ENCODE results near the gene AAMP. TPM values are rescaled to one million over a fixed set of nuclear protein-coding genes. Genes with fewer than 3 reads are reported as not detected.

The AAMP gene
- total and polyA plus RNA-seq, 4 donors, result 63.6 to 116 (median 74.6) TPM

DNA sequence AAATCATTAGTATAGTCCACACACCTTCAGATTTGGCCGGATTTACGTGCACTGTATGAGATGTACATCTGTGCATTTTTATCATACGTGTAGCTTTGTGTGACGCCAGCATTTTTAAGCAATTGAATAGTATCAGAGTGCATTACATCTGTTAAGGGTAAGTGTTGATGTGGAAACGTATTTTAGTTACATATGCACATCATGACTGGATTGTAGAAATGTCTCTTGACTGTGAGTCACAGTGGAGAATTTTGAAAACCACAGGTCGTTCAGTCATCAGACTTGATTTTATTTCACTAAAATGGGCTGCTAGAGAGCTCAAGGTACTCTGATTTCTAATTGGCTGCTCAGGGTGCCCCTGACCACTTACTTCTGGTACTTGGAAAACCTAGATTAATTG is 14.5 kb downstream of the AAMP start:
- no peak overlapping the region for H3K4me3 ChIP-seq (ENCODE audit: low read depth in 1 of 3, low read length in 3 of 3)
- H3K36me3 ChIP-seq (ENCODE audit: control insufficient read depth in 4 of 4, insufficient read depth in 3 of 4, low read depth in 1 of 4, low read length in 3 of 4), result peaks cover 10 to 51% (median 40%) of the 10 kb centered on the region in 4 donors
- 90% methylated on average over 6 of the region's 6 CpGs for WGBS
- H3K4me1 ChIP-seq (ENCODE audit: control insufficient read depth in 4 of 4, insufficient read depth in 4 of 4, low read length in 3 of 4), result peaks cover 0 to 4% (median 0%) of the 10 kb centered on the region in 4 donors
- H3K9me3 ChIP-seq (ENCODE audit: control insufficient read depth in 4 of 4, low read length in 3 of 4), result no peaks in the 10 kb centered on the region
- no peak overlapping the region for H3K27ac ChIP-seq (ENCODE audit: low read depth in 1 of 2, low read length in 2 of 2)
- no peaks in the 10 kb centered on the region for H3K27me3 ChIP-seq (ENCODE audit: control insufficient read depth in 4 of 4, insufficient read depth in 4 of 4, low read length in 3 of 4)
- TF ChIP-seq EGR1 (IDR thresholded peaks at IDR 0.05; ENCODE audit: low read depth in 2 of 2), result no peak
- TF ChIP-seq, protein P1, sequence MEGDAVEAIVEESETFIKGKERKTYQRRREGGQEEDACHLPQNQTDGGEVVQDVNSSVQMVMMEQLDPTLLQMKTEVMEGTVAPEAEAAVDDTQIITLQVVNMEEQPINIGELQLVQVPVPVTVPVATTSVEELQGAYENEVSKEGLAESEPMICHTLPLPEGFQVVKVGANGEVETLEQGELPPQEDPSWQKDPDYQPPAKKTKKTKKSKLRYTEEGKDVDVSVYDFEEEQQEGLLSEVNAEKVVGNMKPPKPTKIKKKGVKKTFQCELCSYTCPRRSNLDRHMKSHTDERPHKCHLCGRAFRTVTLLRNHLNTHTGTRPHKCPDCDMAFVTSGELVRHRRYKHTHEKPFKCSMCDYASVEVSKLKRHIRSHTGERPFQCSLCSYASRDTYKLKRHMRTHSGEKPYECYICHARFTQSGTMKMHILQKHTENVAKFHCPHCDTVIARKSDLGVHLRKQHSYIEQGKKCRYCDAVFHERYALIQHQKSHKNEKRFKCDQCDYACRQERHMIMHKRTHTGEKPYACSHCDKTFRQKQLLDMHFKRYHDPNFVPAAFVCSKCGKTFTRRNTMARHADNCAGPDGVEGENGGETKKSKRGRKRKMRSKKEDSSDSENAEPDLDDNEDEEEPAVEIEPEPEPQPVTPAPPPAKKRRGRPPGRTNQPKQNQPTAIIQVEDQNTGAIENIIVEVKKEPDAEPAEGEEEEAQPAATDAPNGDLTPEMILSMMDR (IDR thresholded peaks at IDR 0.05; ENCODE audit: low read depth, low read length, missing input control), result no peak
- no peak for TF ChIP-seq FOXA2 (IDR thresholded peaks at IDR 0.05)
- TF ChIP-seq HNF4A (conservative IDR thresholded peaks at IDR 0.05), result no peak
- no peak for TF ChIP-seq JUND (IDR thresholded peaks at IDR 0.05)
- TF ChIP-seq, protein P2, sequence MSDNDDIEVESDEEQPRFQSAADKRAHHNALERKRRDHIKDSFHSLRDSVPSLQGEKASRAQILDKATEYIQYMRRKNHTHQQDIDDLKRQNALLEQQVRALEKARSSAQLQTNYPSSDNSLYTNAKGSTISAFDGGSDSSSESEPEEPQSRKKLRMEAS (IDR thresholded peaks at IDR 0.05), result no peak
- TF ChIP-seq GABPA (IDR thresholded peaks at IDR 0.05 in 1 of 2, conservative IDR thresholded peaks at IDR 0.05 in 1 of 2), result no peak
- TF ChIP-seq, protein P3, sequence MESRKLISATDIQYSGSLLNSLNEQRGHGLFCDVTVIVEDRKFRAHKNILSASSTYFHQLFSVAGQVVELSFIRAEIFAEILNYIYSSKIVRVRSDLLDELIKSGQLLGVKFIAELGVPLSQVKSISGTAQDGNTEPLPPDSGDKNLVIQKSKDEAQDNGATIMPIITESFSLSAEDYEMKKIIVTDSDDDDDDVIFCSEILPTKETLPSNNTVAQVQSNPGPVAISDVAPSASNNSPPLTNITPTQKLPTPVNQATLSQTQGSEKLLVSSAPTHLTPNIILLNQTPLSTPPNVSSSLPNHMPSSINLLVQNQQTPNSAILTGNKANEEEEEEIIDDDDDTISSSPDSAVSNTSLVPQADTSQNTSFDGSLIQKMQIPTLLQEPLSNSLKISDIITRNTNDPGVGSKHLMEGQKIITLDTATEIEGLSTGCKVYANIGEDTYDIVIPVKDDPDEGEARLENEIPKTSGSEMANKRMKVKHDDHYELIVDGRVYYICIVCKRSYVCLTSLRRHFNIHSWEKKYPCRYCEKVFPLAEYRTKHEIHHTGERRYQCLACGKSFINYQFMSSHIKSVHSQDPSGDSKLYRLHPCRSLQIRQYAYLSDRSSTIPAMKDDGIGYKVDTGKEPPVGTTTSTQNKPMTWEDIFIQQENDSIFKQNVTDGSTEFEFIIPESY (IDR thresholded peaks at IDR 0.05), result no peak
- no peak for TF ChIP-seq HNF4G (IDR thresholded peaks at IDR 0.05)
- no peak for TF ChIP-seq SP1 (IDR thresholded peaks at IDR 0.05)
- DNase-seq (ENCODE audit: low spot score), result no peak
- H3K9ac ChIP-seq (ENCODE audit: low read depth in 1 of 2, low read length in 2 of 2), result no peak overlapping the region

DNA sequence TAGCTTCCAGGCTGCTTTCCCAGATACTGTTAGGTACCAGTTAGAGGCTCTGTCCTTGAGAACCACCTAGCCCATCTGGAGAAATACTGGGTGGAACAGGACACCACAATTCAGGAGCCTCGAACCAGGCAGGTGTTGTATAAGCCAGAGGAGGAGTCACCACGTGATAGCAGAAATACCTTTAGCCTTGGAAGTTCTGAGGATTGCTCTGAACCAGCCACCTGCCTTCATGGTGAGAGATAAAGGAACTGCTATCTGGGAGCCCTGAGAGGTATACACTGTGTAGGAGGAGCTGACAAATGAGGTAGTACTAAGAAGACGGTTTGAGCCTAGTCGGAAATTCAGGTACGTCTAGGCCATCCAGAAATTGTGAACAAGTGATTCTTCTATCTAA is 16.7 kb downstream of the AAMP start:
- Histone ChIP-seq H3K4me1 (ENCODE audit: control insufficient read depth in 4 of 4, insufficient read depth in 4 of 4, low read length in 3 of 4) (no peaks in the 10 kb centered on the region), H3K4me3 (ENCODE audit: low read depth in 1 of 3, low read length in 3 of 3) (no peak overlapping the region), H3K9me3 (ENCODE audit: control insufficient read depth in 4 of 4, low read length in 3 of 4) (no peaks in the 10 kb centered on the region), H3K36me3 (ENCODE audit: control insufficient read depth in 4 of 4, insufficient read depth in 3 of 4, low read depth in 1 of 4, low read length in 3 of 4) (peaks cover 13 to 71% (median 57%) of the 10 kb centered on the region in 4 donors), H3K27me3 (ENCODE audit: control insufficient read depth in 4 of 4, insufficient read depth in 4 of 4, low read length in 3 of 4) (no peaks in the 10 kb centered on the region), H3K27ac (ENCODE audit: low read depth in 1 of 2, low read length in 2 of 2) (no peak overlapping the region), H3K9ac (ENCODE audit: low read depth in 1 of 2, low read length in 2 of 2) (no peak overlapping the region)
- TF ChIP-seq, protein P1 (IDR thresholded peaks at IDR 0.05; ENCODE audit: low read depth, low read length, missing input control), result no peak
- TF ChIP-seq, protein P4, sequence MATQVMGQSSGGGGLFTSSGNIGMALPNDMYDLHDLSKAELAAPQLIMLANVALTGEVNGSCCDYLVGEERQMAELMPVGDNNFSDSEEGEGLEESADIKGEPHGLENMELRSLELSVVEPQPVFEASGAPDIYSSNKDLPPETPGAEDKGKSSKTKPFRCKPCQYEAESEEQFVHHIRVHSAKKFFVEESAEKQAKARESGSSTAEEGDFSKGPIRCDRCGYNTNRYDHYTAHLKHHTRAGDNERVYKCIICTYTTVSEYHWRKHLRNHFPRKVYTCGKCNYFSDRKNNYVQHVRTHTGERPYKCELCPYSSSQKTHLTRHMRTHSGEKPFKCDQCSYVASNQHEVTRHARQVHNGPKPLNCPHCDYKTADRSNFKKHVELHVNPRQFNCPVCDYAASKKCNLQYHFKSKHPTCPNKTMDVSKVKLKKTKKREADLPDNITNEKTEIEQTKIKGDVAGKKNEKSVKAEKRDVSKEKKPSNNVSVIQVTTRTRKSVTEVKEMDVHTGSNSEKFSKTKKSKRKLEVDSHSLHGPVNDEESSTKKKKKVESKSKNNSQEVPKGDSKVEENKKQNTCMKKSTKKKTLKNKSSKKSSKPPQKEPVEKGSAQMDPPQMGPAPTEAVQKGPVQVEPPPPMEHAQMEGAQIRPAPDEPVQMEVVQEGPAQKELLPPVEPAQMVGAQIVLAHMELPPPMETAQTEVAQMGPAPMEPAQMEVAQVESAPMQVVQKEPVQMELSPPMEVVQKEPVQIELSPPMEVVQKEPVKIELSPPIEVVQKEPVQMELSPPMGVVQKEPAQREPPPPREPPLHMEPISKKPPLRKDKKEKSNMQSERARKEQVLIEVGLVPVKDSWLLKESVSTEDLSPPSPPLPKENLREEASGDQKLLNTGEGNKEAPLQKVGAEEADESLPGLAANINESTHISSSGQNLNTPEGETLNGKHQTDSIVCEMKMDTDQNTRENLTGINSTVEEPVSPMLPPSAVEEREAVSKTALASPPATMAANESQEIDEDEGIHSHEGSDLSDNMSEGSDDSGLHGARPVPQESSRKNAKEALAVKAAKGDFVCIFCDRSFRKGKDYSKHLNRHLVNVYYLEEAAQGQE (IDR thresholded peaks at IDR 0.05), result no peak
- TF ChIP-seq FOXA2 (IDR thresholded peaks at IDR 0.05), result no peak
- no peak for TF ChIP-seq RAD21 (IDR thresholded peaks at IDR 0.05)
- no peak for TF ChIP-seq GABPA (IDR thresholded peaks at IDR 0.05 in 1 of 2, conservative IDR thresholded peaks at IDR 0.05 in 1 of 2)
- TF ChIP-seq YY1 (IDR thresholded peaks at IDR 0.05), result no peak
- TF ChIP-seq, protein P5, sequence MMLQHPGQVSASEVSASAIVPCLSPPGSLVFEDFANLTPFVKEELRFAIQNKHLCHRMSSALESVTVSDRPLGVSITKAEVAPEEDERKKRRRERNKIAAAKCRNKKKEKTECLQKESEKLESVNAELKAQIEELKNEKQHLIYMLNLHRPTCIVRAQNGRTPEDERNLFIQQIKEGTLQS (IDR thresholded peaks at IDR 0.05), result no peak
- no peak for TF ChIP-seq RXRA (IDR thresholded peaks at IDR 0.05)
- TF ChIP-seq HNF4G (IDR thresholded peaks at IDR 0.05), result no peak
- TF ChIP-seq, protein P3 (IDR thresholded peaks at IDR 0.05), result no peak
- TF ChIP-seq HNF4A (conservative IDR thresholded peaks at IDR 0.05), result no peak
- no peak for TF ChIP-seq NR2F2 (IDR thresholded peaks at IDR 0.05)
- no peak for TF ChIP-seq EGR1 (IDR thresholded peaks at IDR 0.05; ENCODE audit: low read depth in 2 of 2)
- no peak for TF ChIP-seq SP1 (IDR thresholded peaks at IDR 0.05)
- TF ChIP-seq JUND (IDR thresholded peaks at IDR 0.05), result no peak
- TF ChIP-seq TAF1 (conservative IDR thresholded peaks at IDR 0.05), result no peak
- TF ChIP-seq, protein P2 (IDR thresholded peaks at IDR 0.05), result no peak
- no peak for TF ChIP-seq FOXA1 (IDR thresholded peaks at IDR 0.05)
- DNase-seq (ENCODE audit: low spot score), result no peak
- 89% methylated on average over 5 of the region's 5 CpGs for WGBS
